A549 (cell line): Measurements from ENCODE around the gene PPP2R3C. TPM values are rescaled to one million over a fixed set of nuclear protein-coding genes. Genes with fewer than 3 reads are reported as not detected.

ENCODE experiments used
- ATAC-seq, 2 experiments: fragments of 200-7000 bp in 1 of 2; fragments of >200 bp in 1 of 2; cut with Nextera tagmentation in 1 of 2; cut with Tn5 transposase in 1 of 2; 3 replicates each; pipeline versions ENCODE4 v1.8.0 to v1.9.1; 2018 to 2020; ENCODE audit warnings: mild to moderate bottlenecking in 1 of 2, moderate library complexity in 1 of 2
- CTCF ChIA-PET: fragments of 300-600 bp; sonication (Branson Sonifier 250); formaldehyde crosslinking; extraction: SDS; loops from one replicate; lab custom pipeline; 2021; ENCODE audit warnings: antibody characterized with exemption, inconsistent platforms; lab: Yijun Ruan, JAX
- POLR2A ChIA-PET: fragments of 350-600 bp; formaldehyde crosslinking; extraction: SDS; loops from one replicate; lab custom pipeline; 2021; ENCODE audit warnings: antibody characterized with exemption, inconsistent platforms; lab: Yijun Ruan, JAX
- DNase-seq, 2 experiments: peaks; one replicate each; pipeline versions ENCODE4 v3.0.0 to v3.0.0-alpha.2; 2011 to 2016; ENCODE audit warnings: low read depth in 1 of 2, low spot score in 1 of 2
- FAIRE-seq: peaks from 2 replicates; lab custom pipeline; 2011; peaks lifted over from hg19 to GRCh38; lab: Jason Lieb, UNC
- H3K27ac ChIP-seq, 2 experiments: fragments of >200 bp; sonication (Bioruptor Twin); formaldehyde crosslinking; 3 replicates each; pipeline ENCODE4 v1.5.1; 2016 to 2017
- H3K4me1 ChIP-seq: fragments of >200 bp; sonication (Bioruptor Twin); formaldehyde crosslinking; 3 replicates; pipeline ENCODE4 v1.6.1; 2016
- H3K4me2 ChIP-seq: fragments of >200 bp; sonication (Bioruptor Twin); formaldehyde crosslinking; 3 replicates; pipeline ENCODE4 v1.6.1; 2016
- H3K4me3 ChIP-seq: fragments of >200 bp; sonication (Bioruptor Twin); formaldehyde crosslinking; 3 replicates; pipeline ENCODE4 v1.5.1; 2016
- H3K9me3 ChIP-seq: fragments of >200 bp; sonication (Bioruptor Twin); formaldehyde crosslinking; 3 replicates; pipeline ENCODE4 v1.6.1; 2016
- BHLHE40 ChIP-seq: IDR thresholded peaks from 2 replicates; pipeline ENCODE4 v1.6.1; 2012; ENCODE audit warnings: low read depth, low read length, inconsistent platforms
- CBX2 ChIP-seq: fragments of 200-600 bp; sonication (generic); IDR thresholded peaks from 2 replicates; pipeline ENCODE4 v1.6.1; 2016; ENCODE audit warnings: low read depth, mild to moderate bottlenecking, borderline replicate concordance
- CEBPB ChIP-seq, 2 experiments: fragments of >200 bp in 1 of 2; sonication (Bioruptor Twin) in 1 of 2; formaldehyde crosslinking in 1 of 2; IDR thresholded peaks; 2 replicates each; pipeline ENCODE4 v1.6.1; 2012 to 2016
- CHD2 ChIP-seq: fragments of 150-350 bp; IDR thresholded peaks from 2 replicates; pipeline ENCODE4 v1.6.1; 2014; ENCODE audit warnings: low read length; ENCODE audit not compliant: partially characterized antibody
- CHD4 ChIP-seq: fragments of 200-600 bp; sonication (generic); IDR thresholded peaks from 2 replicates; pipeline ENCODE4 v1.6.1; 2016; ENCODE audit warnings: antibody characterized with exemption, mild to moderate bottlenecking, borderline replicate concordance
- CTCF ChIP-seq: fragments of >200 bp; sonication (Bioruptor Twin); formaldehyde crosslinking; IDR thresholded peaks from 3 replicates; pipeline ENCODE4 v1.5.1; 2016
- EHF ChIP-seq: fragments of 250-450 bp; sonication (Bioruptor Pico); IDR thresholded peaks from 2 replicates; pipeline ENCODE4 v1.5.0; 2020; ENCODE audit warnings: mild to moderate bottlenecking
- EHMT2 ChIP-seq: fragments of 200-600 bp; sonication (generic); IDR thresholded peaks from 2 replicates; pipeline ENCODE4 v1.6.1; 2016; ENCODE audit warnings: antibody characterized with exemption, low read depth, mild to moderate bottlenecking, moderate library complexity
- ESRRA ChIP-seq: fragments of 150-350 bp; IDR thresholded peaks from 2 replicates; pipeline ENCODE4 v1.6.1; 2014; ENCODE audit warnings: mild to moderate bottlenecking, low read length, borderline replicate concordance
- FOXS1 ChIP-seq: fragments of 250-450 bp; sonication (Bioruptor Pico); IDR thresholded peaks from 2 replicates; pipeline ENCODE4 v1.5.0; 2020; ENCODE audit warnings: mild to moderate bottlenecking, moderate library complexity
- GATA3 ChIP-seq: IDR thresholded peaks from 2 replicates; pipeline ENCODE4 v1.6.1; 2012; ENCODE audit warnings: borderline replicate concordance
- HDAC2 ChIP-seq: fragments of 200-600 bp; sonication (generic); IDR thresholded peaks from 2 replicates; pipeline ENCODE4 v1.6.1; 2016
- HEYL ChIP-seq: fragments of 250-450 bp; sonication (Bioruptor Pico); IDR thresholded peaks from 2 replicates; pipeline ENCODE4 v1.8.0; 2021; ENCODE audit warnings: mild to moderate bottlenecking, moderate library complexity
- HMGXB4 ChIP-seq: fragments of 250-450 bp; sonication (Bioruptor Pico); IDR thresholded peaks from 2 replicates; pipeline ENCODE4 v1.5.0; 2021; ENCODE audit warnings: mild to moderate bottlenecking, moderate library complexity, borderline replicate concordance
- HOXB13 ChIP-seq: fragments of 250-450 bp; sonication (Bioruptor Pico); IDR thresholded peaks from 2 replicates; pipeline ENCODE4 v1.5.0; 2020; ENCODE audit warnings: low read depth, mild to moderate bottlenecking, moderate library complexity
- JUN ChIP-seq, 2 experiments: fragments of >200 bp; sonication (Bioruptor Twin); formaldehyde crosslinking; IDR thresholded peaks; 2 replicates in 1 of 2; 3 replicates in 1 of 2; pipeline ENCODE4 v1.6.1; 2016 to 2017
- JUNB ChIP-seq: fragments of >200 bp; sonication (Bioruptor Twin); formaldehyde crosslinking; IDR thresholded peaks from 2 replicates; pipeline ENCODE4 v1.6.1; 2016
- KDM1A ChIP-seq: fragments of 200-600 bp; sonication (generic); IDR thresholded peaks from 2 replicates; pipeline ENCODE4 v1.6.1; 2016; ENCODE audit warnings: low read depth, mild to moderate bottlenecking
- KDM5A ChIP-seq: fragments of 200-600 bp; sonication (generic); IDR thresholded peaks from 2 replicates; pipeline ENCODE4 v1.6.1; 2016; ENCODE audit warnings: antibody characterized with exemption, mild to moderate bottlenecking
- NPAS2 ChIP-seq: fragments of 250-450 bp; sonication (Bioruptor Pico); IDR thresholded peaks from 2 replicates; pipeline ENCODE4 v1.8.0; 2022; ENCODE audit warnings: mild to moderate bottlenecking, moderate library complexity, borderline replicate concordance
- POLR2A ChIP-seq: IDR thresholded peaks from 2 replicates; pipeline ENCODE4 v1.6.1; 2012; ENCODE audit warnings: mild to moderate bottlenecking, low read length
- RCOR1 ChIP-seq: fragments of 150-350 bp; IDR thresholded peaks from 2 replicates; pipeline ENCODE4 v1.6.1; 2014; ENCODE audit warnings: antibody characterized with exemption, low read length, low read depth
- REST ChIP-seq: fragments of 200-600 bp; sonication (generic); IDR thresholded peaks from 2 replicates; pipeline ENCODE4 v1.6.1; 2016; ENCODE audit warnings: antibody characterized with exemption, mild to moderate bottlenecking, moderate library complexity
- RFX5 ChIP-seq: fragments of 450-650 bp; IDR thresholded peaks from 2 replicates; pipeline ENCODE4 v1.7.1; 2014; ENCODE audit warnings: antibody characterized with exemption, mild to moderate bottlenecking, moderate library complexity
- RNF2 ChIP-seq: fragments of 200-600 bp; sonication (generic); IDR thresholded peaks from 2 replicates; pipeline ENCODE4 v1.6.1; 2016; ENCODE audit warnings: low read depth, mild to moderate bottlenecking, antibody characterized with exemption, moderate library complexity, borderline replicate concordance
- SMC3 ChIP-seq: fragments of >200 bp; sonication (Bioruptor Twin); formaldehyde crosslinking; IDR thresholded peaks from 3 replicates; pipeline ENCODE4 v1.6.1; 2018; ENCODE audit warnings: inconsistent platforms
- SREBF2 ChIP-seq: fragments of 450-650 bp; IDR thresholded peaks from 2 replicates; pipeline ENCODE4 v1.6.1; 2014; ENCODE audit warnings: mild to moderate bottlenecking, moderate library complexity
- TFCP2L1 ChIP-seq: fragments of 250-450 bp; sonication (Bioruptor Pico); IDR thresholded peaks from 2 replicates; pipeline ENCODE4 v1.5.0; 2021; ENCODE audit warnings: mild to moderate bottlenecking
- USF2 ChIP-seq: fragments of 450-650 bp; IDR thresholded peaks from 2 replicates; pipeline ENCODE4 v1.6.1; 2014; ENCODE audit warnings: antibody characterized with exemption
- ZC3H11A ChIP-seq: fragments of 450-650 bp; IDR thresholded peaks from 2 replicates; pipeline ENCODE4 v1.6.1; 2014; ENCODE audit warnings: antibody characterized with exemption, mild to moderate bottlenecking
- ZFP36 ChIP-seq: fragments of 450-650 bp; IDR thresholded peaks from 2 replicates; pipeline ENCODE4 v1.6.1; 2014; ENCODE audit warnings: borderline replicate concordance; ENCODE audit not compliant: partially characterized antibody
- ZSCAN20 ChIP-seq: fragments of 250-450 bp; sonication (Bioruptor Pico); IDR thresholded peaks from 2 replicates; pipeline ENCODE4 v1.8.0; 2022; ENCODE audit warnings: mild to moderate bottlenecking, moderate library complexity
- WGBS: methylation state at CpG from one replicate; pipeline ENCODE4 v1.1.6; 2017; ENCODE audit errors: missing lambda C conversion rate; 5-methylcytosine and 5-hydroxymethylcytosine counted together
- polyA minus RNA-seq: library from RNA; depleted of rRNA, polyadenylated mRNA; stranded (reverse); fragments of >200 nt; gene quantifications from 2 replicates; pipeline ENCODE4 v1.2.3, GENCODE V29; 2011; rRNA and poly(A)+ RNA removed
- polyA plus RNA-seq, 4 experiments: library from polyadenylated mRNA; depleted of rRNA in 3 of 4; stranded (reverse); fragments of >200 nt; fragmentation: RNase III in 1 of 4; extraction: RNeasy Plus Mini Kit Qiagen cat#74134 plus additional on column Dnase treatment in 1 of 4; gene quantifications; 2 replicates in 3 of 4; 3 replicates in 1 of 4; pipeline ENCODE4 v1.2.3, GENCODE V29; 2011 to 2017

Gene PPP2R3C
- 24.1 and 32.1 TPM in 2 replicates for polyA plus RNA-seq (2011; rRNA removed)
- 7.6 and 8.5 TPM in 2 replicates for polyA plus RNA-seq (2012; cell fraction: cytosol; rRNA removed)
- 3.2 and 3.5 TPM in 2 replicates for polyA plus RNA-seq (2012; cell fraction: nucleus; rRNA removed)
- 19.2 to 23.9 TPM (median 21.6 TPM) in 3 replicates for polyA plus RNA-seq (2017; fragmentation: RNase III; extraction: RNeasy Plus Mini Kit Qiagen cat#74134 plus additional on column Dnase treatment)
- 5.7 and 7.1 TPM in 2 replicates for polyA minus RNA-seq

GRCh38 chr14:35121887-35122695, at the start of gene PPP2R3C, which contains the start of gene PRORP:
PPP2R3C (minus strand) TSS chr14:35121990; CDS start chr14:35121959, 31 bp downstream.
PRORP (plus strand) TSS chr14:35122552; CDS start chr14:35123246, 694 bp downstream.
- ChIA-PET POLR2A (interaction anchor here (0.5 to 3.0 kb wide), 17 partner anchors 11 to 479 kb away, joined by 3 to 22 read pairs (median 4); partner anchors contain the start of genes FAM177A1, NFKBIA, PSMA6 and SRP54), CTCF (interaction anchor here (0.5 to 2.2 kb wide), 3 partner anchors 76 to 181 kb away, joined by 3 to 5 read pairs (median 4); partner anchors contain the start of gene FAM177A1)
- ATAC-seq (peak; percentile 94 to 96), FAIRE-seq (peak; percentile 46), DNase-seq (peak; percentile 74 to 99)
- peak within 1 kb of the TSS; percentile 90 for H3K4me3 ChIP-seq
- H3K9me3 ChIP-seq, result no peaks in the 10 kb centered on the region
- peak within 1 kb of the TSS; percentile 92 for H3K4me2 ChIP-seq
- H3K4me1 ChIP-seq, result peaks cover 11% of the 10 kb centered on the region; the same call in 1 of the 3 replicates
- H3K27ac ChIP-seq, result peak within 1 kb of the TSS; percentile 97 to 99
- WGBS, result 1% methylated on average over 52 of the region's 57 CpGs
- TF ChIP-seq NPAS2 (peak; percentile 93), JUNB (no peak), RCOR1 (no peak), USF2 (peak; percentile 97), HEYL (CRISPR knock-in tag) (0 out of 2 replicates have a peak, but pooled peaks have one; percentile 37), ZSCAN20 (no peak), RNF2 (no peak), HMGXB4 (CRISPR knock-in tag) (0 out of 2 replicates have a peak, but pooled peaks have one; percentile 23), ZFP36 (no peak), KDM5A (peak; percentile 65), SMC3 (no peak), FOXS1 (CRISPR knock-in tag) (0 out of 2 replicates have a peak, but pooled peaks have one; percentile 37), EHF (peak; percentile 85; the same call in 1 of the 2 replicates), EHMT2 (no peak), GATA3 (no peak; the same call in 1 of the 2 replicates), CEBPB (IDR thresholded peaks at IDR 0.05) (0 out of 4 replicates have a peak, but pooled peaks of 1 of the 2 experiments have one; percentile 52), RFX5 (0 out of 2 replicates have a peak, but pooled peaks have one; percentile 11), HDAC2 (no peak), CTCF (no peak), SREBF2 (no peak), HOXB13 (no peak; the same call in none of the 2 replicates), JUN (IDR thresholded peaks at IDR 0.05) (peak; percentile 19 to 51; a peak in 3 of 5 replicates), REST (no peak), CHD4 (no peak), KDM1A (no peak), CHD2 (no peak), ESRRA (no peak), POLR2A (peak; percentile 26; the same call in 1 of the 2 replicates), ZC3H11A (no peak), BHLHE40 (peak; percentile 62), TFCP2L1 (CRISPR knock-in tag) (0 out of 2 replicates have a peak, but pooled peaks have one; percentile 10), CBX2 (no peak)
